GM21381 (cell line): ENCODE measurements around the gene GPR161.
A peak's percentile ranks its signal among the peaks of the same experiment; 100 is the strongest.

Experiments used
- ATAC-seq: cut with Tn5 transposase; IDR thresholded peaks from one replicate; pipeline ENCODE4 v1.9.1; 2021; ENCODE audit warnings: mild to moderate bottlenecking, moderate library complexity; ENCODE audit not compliant: unreplicated experiment

GPR161 gene

DNA sequence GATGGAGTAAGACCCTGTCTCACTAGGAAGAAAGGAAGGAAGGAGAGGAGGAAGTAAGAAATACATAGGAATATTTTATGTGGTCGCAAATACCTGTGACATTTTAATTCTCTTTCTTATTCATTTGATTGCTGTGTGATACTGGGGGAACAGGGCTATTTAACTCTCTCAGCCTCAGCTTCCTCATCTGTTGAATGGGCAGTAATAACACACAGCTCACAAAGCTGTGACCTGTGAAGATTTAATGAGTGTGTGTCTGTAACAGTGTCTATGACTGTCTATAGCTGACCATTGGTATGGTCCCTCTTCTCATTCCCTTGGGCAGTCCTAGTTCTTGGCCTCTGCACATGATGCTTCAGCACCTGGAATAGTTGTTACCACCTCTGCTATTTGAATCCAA, 13.6 kb upstream of the GPR161 start:
- ATAC-seq = no peak

GRCh38 chr1:168148916-168149315, 12.2 kb upstream of the GPR161 start:
- peak; percentile 72 for ATAC-seq

DNA sequence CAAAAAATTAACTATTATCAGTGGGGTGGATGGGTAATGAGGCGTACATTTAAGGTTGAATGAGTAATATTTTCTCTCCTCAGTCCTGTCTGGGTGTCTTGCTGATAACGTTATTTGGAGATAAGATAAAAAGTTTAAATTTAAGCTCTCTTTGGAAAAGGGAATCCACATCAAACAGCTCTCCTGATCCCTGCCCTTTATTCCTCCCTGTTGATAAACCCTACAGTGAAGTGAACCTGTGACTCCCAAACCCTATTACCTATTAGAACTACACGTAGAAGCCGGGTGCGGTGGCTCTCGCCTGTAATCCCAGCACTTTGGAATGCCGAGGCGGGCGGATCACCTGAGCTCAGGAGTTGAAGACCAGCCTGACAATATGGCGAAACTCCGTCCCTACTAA, 9.9 kb upstream of the GPR161 start:
- no peak for ATAC-seq

GRCh38 chr1:168146160-168146539, 9.4 kb upstream of the GPR161 start:
- no peak for ATAC-seq

DNA sequence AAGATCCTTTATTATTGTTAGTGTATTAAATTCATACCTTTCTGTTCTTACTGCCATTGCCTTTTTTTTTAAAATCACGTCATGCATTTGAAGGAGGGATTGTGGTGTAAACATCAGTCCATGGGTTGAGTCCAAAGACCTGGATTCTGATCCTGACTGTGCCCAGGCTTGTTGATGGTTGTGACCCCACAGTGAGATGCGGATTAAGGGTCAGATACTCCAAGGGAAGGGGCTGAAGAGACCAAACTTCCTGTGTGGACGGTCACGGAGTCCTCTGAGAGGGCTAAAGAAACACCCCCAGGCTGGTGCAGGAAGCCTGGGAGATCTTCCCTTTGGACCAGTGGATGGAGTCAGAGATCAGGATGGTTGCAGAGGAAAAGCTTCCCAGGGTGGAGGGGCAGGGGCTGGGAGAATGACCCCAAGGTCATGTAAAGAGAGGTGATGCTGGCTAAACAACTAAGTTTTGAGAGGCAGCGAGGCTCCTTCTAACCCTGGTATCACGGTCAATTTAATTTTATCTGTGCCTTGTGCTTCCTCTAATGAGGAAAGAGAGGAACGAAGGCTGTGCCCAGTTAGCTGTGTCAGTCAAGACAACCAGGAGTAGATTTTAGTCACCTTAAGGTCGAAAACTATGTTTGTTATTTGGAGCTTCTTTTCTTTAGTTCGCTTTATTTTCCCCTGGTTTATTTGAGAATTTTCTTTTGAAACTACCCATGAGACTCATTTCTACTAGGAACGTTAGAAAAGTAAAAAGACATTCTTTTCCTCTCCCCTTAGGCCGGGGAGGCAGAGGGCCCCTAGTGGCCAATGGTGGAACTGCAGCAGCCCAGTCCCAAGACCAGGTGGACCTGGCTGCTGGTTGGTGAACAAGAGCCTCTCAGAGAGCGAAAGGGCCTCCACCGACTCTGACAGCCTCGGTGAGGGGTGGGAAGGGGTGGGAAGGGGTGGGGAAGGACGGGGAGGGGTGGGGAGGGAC, 8.7 kb upstream of the GPR161 start:
- ATAC-seq = peak; percentile 86

DNA sequence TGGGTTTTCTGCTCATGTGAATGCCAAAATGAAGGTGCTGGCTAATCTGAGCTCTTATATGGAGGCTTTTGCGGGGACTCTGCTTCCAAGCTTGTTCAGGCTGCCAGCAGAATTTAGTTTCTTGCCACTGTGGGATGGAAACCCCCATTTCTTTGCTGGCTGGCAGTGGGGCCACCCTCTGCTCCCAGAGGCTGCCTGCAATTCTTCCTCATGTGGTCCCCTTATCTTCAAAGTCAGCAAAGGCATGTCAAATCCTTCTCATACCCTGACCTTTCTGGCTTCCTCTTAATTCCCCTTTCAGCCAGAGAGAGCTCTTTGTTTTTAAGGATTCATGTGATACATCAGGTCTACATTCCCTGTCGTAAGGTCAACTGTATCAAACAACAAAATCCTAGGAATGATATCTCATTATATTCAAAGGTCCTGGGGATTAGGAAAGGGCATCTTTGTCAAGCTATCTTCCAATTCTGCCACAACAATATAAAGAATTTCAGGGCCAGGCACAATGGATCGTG, 5.2 kb upstream of the GPR161 start:
- ATAC-seq = no peak

- ATAC-seq = no peak
These were observed 2.3 kb upstream of the GPR161 start for GRCh38 chr1:168139070-168139469.

GRCh38 chr1:168138134-168138533, 1.4 kb upstream of the GPR161 start:
- ATAC-seq = no peak

- ATAC-seq = no peak
These were observed 738 bp upstream of the GPR161 start for GRCh38 chr1:168137515-168137821.

GRCh38 chr1:168135921-168136708, 615 bp downstream of the GPR161 start:
- ATAC-seq = no peak

GRCh38 chr1:168135116-168135920, 1.4 kb downstream of the GPR161 start:
- ATAC-seq = no peak

- ATAC-seq = no peak
These were observed 2.1 kb downstream of the GPR161 start for GRCh38 chr1:168134642-168135041.

- ATAC-seq = no peak
These were observed 2.6 kb downstream of the GPR161 start for GRCh38 chr1:168134132-168134531.

DNA sequence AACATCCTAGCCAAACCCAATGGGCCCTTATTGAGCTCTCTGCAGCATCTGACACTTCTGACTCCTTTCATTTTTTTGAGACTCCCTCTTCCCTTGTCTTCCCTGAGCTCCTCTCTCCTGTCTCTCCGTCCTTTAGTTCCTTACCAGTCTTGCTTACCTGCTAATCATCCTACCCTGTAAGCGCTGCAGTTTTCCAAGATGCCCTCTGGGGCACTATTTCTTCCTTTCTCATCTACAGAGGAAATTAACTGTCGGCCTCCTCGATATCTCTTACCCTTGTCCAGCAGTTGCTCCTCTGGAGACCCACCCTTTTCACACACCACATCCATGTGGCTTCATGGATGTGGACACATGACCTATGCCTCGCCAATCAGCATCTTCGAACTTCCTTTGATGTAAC, 6.8 kb downstream of the GPR161 start:
- no peak for ATAC-seq

GRCh38 chr1:168127503-168127902, 9.2 kb downstream of the GPR161 start:
- ATAC-seq = no peak

DNA sequence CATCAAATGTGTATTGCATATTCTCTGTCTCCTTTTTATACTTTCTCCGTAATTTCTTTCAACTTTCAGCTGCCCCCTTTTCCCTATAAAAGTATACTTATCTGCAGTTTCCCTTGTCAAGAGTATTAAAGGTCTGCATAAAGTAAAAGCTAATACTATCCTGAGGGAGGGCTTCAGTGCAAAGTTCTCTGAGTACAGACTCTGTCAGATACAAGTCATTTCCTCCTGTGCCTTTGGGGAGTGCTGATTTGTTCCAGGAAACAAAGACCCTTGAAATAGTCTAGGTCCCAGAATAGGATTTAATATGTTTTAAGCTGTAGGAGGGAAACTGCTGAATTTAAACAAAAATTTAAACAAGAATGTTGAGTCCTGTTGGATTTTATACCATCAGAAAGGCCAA, 11.7 kb downstream of the GPR161 start:
- ATAC-seq = no peak

DNA sequence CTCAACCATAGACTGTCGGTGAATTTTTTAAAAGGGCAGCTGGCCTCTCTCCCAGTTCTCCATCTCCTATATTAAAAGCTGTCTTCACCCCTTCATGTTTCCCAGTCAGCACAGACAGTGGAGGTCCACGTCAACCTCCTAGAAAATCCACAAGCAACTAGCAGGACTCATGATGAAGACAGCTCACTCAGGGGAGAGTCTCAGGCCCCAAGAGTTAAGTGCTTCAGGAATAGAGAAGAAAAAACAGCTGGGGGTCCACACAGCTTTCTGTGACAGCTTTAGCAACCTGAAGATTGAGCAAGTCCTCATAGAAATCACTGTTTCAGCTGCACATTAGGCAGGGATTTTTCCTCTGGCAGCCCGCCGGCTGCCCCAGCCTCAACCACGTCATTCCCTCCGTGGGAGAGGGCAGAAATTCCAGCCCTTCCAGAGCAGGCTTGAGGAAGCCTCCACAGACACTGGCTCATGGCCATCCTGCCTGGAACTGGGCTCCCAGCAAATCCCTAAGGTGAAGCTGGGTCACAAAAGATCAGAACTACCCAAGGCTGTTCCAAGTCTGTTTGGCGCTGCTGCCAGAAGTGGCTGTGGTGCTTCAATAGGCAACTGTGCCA, 15.2 kb downstream of the GPR161 start:
- ATAC-seq = no peak

DNA sequence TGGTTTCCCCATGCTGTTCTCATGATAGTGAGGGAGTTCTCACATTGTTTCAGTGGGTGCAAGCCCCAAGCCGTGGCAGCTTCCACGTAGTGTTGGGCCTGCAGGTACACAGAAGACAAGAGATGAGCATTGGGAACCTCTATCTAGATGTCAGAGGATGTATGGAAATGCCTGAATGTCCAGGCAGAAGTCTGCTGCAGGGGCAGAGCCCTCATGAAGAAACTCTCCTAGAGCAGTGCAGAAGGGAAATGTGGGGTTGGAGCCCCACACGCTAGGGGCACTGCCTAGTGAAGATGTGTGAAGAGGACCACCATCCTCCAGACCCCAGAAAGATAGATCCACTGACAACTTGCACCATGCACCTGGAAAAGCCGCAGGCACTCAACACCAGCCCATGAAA, 17.0 kb downstream of the GPR161 start:
- ATAC-seq = no peak

GRCh38 chr1:168116327-168116799, 20.4 kb downstream of the GPR161 start:
- no peak for ATAC-seq

- no peak for ATAC-seq
These were observed 21.9 kb downstream of the GPR161 start for GRCh38 chr1:168114845-168115244.
